Measurements from ENCODE around the gene TNFAIP2. TPM values are rescaled to one million over a fixed set of nuclear protein-coding genes. Genes with fewer than 3 reads are reported as not detected.
A peak's percentile ranks its signal among the peaks of the same experiment; 100 is the strongest.

TNFAIP2 gene
- total and polyA plus RNA-seq, 12 donors = 5.2 to 615 (median 115) TPM

GRCh38 chr14:103122585-103122946, 695 bp upstream of the TNFAIP2 start:
- Histone ChIP-seq H3K4me3 (peak overlapping the region in 1 of 4 donors; percentile 89), H3K27me3 (no peaks in the 10 kb centered on the region), H3K36me3 (replicated peaks in 1 of 2) (no peaks in the 10 kb centered on the region), H3K9me3 (replicated peaks in 1 of 3) (no peaks in the 10 kb centered on the region), H3K4me1 (replicated peaks in 1 of 2) (peaks cover 16 to 61% of the 10 kb centered on the region in 2 donors), H3K27ac (peak overlapping the region; percentile 77 to 98 (median 87))
- DNase-seq = peak in 1 of 7 donors; percentile 62
- intact Hi-C loops (cut with DNase I) = no loop called here
- TF ChIP-seq, protein P1, sequence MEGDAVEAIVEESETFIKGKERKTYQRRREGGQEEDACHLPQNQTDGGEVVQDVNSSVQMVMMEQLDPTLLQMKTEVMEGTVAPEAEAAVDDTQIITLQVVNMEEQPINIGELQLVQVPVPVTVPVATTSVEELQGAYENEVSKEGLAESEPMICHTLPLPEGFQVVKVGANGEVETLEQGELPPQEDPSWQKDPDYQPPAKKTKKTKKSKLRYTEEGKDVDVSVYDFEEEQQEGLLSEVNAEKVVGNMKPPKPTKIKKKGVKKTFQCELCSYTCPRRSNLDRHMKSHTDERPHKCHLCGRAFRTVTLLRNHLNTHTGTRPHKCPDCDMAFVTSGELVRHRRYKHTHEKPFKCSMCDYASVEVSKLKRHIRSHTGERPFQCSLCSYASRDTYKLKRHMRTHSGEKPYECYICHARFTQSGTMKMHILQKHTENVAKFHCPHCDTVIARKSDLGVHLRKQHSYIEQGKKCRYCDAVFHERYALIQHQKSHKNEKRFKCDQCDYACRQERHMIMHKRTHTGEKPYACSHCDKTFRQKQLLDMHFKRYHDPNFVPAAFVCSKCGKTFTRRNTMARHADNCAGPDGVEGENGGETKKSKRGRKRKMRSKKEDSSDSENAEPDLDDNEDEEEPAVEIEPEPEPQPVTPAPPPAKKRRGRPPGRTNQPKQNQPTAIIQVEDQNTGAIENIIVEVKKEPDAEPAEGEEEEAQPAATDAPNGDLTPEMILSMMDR (IDR thresholded peaks at IDR 0.05) = no peak
- TF ChIP-seq POLR2A (IDR thresholded peaks at IDR 0.05) = no peak
- 25 to 50% (median 45%) methylated on average over 7 to 15 of the region's 15 CpGs for WGBS, 4 donors

GRCh38 chr14:103123634-103124500, 606 bp downstream of the TNFAIP2 start:
- Histone ChIP-seq H3K36me3 (replicated peaks in 1 of 2) (no peaks in the 10 kb centered on the region), H3K4me3 (peak overlapping the region in 3 of 4 donors; percentile 52 to 89 (median 63)), H3K4me1 (replicated peaks in 1 of 2) (peaks cover 18 to 65% of the 10 kb centered on the region in 2 donors), H3K27me3 (no peaks in the 10 kb centered on the region), H3K9me3 (replicated peaks in 1 of 3) (no peaks in the 10 kb centered on the region), H3K27ac (peak overlapping the region in 4 of 5 donors; percentile 77 to 98 (median 88))
- TF ChIP-seq, protein P1 (IDR thresholded peaks at IDR 0.05) = peak in 3 of 6 experiments; percentile 43 to 48 (median 44)
- TF ChIP-seq POLR2A (IDR thresholded peaks at IDR 0.05) = no peak
- DNase-seq = peak; percentile 52 to 78 (median 70)
- 18 to 39% (median 30%) methylated on average over 14 to 48 of the region's 48 CpGs for WGBS, 4 donors
- intact Hi-C loops (cut with DNase I) = no loop called here

GRCh38 chr14:103124501-103125001, 1.3 kb downstream of the TNFAIP2 start:
- peak overlapping the region in 1 of 4 donors; percentile 89 for H3K4me3 ChIP-seq
- WGBS, 4 donors = 66 to 91% (median 87%) methylated on average over 3 to 5 of the region's 5 CpGs
- no peaks in the 10 kb centered on the region for H3K9me3 ChIP-seq (replicated peaks in 1 of 3)
- peaks cover 21 to 68% of the 10 kb centered on the region in 2 donors for H3K4me1 ChIP-seq (replicated peaks in 1 of 2)
- TF ChIP-seq, protein P1 (IDR thresholded peaks at IDR 0.05) = no peak
- TF ChIP-seq POLR2A (IDR thresholded peaks at IDR 0.05) = no peak
- H3K27me3 ChIP-seq = no peaks in the 10 kb centered on the region
- no peaks in the 10 kb centered on the region for H3K36me3 ChIP-seq (replicated peaks in 1 of 2)
- peak in 2 of 7 donors; percentile 20 to 23 for DNase-seq
- H3K27ac ChIP-seq = no peak overlapping the region
- intact Hi-C loops (cut with DNase I) = no loop called here
